GM23248 (cell line): ENCODE measurements around the gene CPLANE2.

Source experiments
- EZH2 ChIP-seq: fragments of 200-600 bp; sonication (generic); IDR thresholded peaks from 2 replicates; pipeline ENCODE4 v1.6.1; 2018; ENCODE audit warnings: antibody characterized with exemption, mild to moderate bottlenecking; ENCODE audit not compliant: insufficient read depth, poor library complexity, severe bottlenecking
- EZH2phosphoT487 ChIP-seq: fragments of 200-600 bp; sonication (generic); IDR thresholded peaks from 2 replicates; pipeline ENCODE4 v1.6.1; 2018; ENCODE audit warnings: antibody characterized with exemption, moderate library complexity, mild to moderate bottlenecking, low read depth; ENCODE audit not compliant: insufficient read depth

DNA sequence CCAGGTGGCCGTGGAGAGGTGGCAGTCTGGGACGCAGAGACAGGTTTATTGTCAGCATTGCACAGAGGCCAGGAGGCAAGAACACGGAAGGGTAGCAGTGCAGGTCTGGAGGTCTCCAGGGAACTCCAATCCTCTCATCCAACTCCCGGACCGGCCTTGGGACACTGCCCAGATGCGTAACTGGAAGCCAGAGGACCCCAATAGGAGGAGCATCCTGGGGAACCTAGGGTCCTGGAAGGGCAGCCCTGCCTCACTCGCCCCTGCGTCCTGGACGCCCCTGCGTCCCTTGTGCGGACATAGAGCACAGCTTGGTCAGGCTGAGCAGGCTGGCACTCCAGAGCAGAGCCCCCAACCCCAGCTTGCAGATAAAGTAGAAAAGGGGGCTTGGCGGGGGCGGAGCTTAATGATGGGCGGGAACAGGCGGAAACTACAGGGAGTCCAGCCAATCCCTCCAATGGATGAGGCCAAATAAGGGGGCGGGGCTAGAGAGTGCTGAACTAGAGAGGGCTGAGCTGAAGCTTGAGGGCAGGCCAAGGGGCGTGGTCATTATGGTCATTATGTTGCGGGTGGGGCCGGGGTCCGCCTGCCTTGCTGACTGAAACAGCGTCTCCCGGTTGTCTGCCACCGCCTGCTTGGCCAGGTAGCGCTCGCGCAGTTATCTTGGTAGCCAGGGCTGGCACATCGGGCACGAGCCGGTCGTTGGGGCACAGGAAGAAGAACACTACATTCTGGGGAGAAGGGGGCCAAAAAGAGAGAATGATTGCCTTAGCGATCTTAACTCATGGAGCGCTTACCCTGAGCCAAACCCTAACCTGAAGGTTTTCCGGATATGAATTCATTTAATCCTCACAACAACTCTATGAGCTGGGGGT, 20.9 kb downstream of the CPLANE2 start:
- TF ChIP-seq EZH2 (no peak), EZH2phosphoT487 (no peak)
